Common myeloid progenitor, CD34-positive (primary cell): ENCODE measurements around the gene ANGPT4.
A peak's percentile ranks its signal among the peaks of the same experiment; 100 is the strongest.

Experiments used
- CTCF ChIA-PET: fragments of 350-600 bp; sonication (Branson Sonifier 250); formaldehyde crosslinking; loops from one replicate; lab custom pipeline; 2021; ENCODE audit warnings: antibody characterized with exemption; lab: Charles Lee
- POLR2A ChIA-PET: fragments of 350-600 bp; sonication (Branson Sonifier 250); formaldehyde crosslinking; loops from one replicate; lab custom pipeline; 2021; ENCODE audit warnings: antibody characterized with exemption; lab: Charles Lee
- DNase-seq, 3 donors: peaks; one replicate each; pipeline versions ENCODE4 v3.0.0 to v3.0.0-alpha.2; 2013
- H3K27ac ChIP-seq, 2 experiments: 1 replicate in 1 of 2; 2 replicates in 1 of 2; pipeline ENCODE4 v1.7.0; 2013; ENCODE audit warnings: inconsistent platforms in 2 of 2, low read length in 2 of 2, mild to moderate bottlenecking in 2 of 2, low read depth in 1 of 2, moderate library complexity in 1 of 2; ENCODE audit not compliant: severe bottlenecking in 2 of 2, insufficient read depth in 1 of 2, poor library complexity in 1 of 2
- H3K27me3 ChIP-seq, 5 experiments: replicated peaks in 2 of 5; 1 replicate in 3 of 5; 2 replicates in 2 of 5; pipeline versions ENCODE4 v1.6.1 to v1.7.0; 2013; ENCODE audit warnings: low read length in 4 of 5, mild to moderate bottlenecking in 2 of 5, moderate library complexity in 2 of 5, inconsistent platforms in 1 of 5; ENCODE audit not compliant: insufficient read depth in 5 of 5, control insufficient read depth in 4 of 5
- H3K36me3 ChIP-seq, 4 experiments: 1 replicate in 2 of 4; 2 replicates in 2 of 4; pipeline versions ENCODE4 v1.6.1 to v1.7.0; 2013; ENCODE audit warnings: low read length in 3 of 4, control low read depth in 1 of 4, mild to moderate bottlenecking in 1 of 4; ENCODE audit not compliant: control insufficient read depth in 4 of 4, insufficient read depth in 4 of 4
- H3K4me1 ChIP-seq, 4 experiments: 1 replicate in 3 of 4; 2 replicates in 1 of 4; pipeline versions ENCODE4 v1.6.1 to v1.7.1; 2013; ENCODE audit warnings: low read length in 3 of 4, mild to moderate bottlenecking in 3 of 4, control low read depth in 1 of 4, inconsistent platforms in 1 of 4, moderate library complexity in 1 of 4; ENCODE audit not compliant: control insufficient read depth in 4 of 4, insufficient read depth in 4 of 4; ENCODE audit errors: control extremely low read depth in 1 of 4
- H3K4me3 ChIP-seq, 7 experiments: 1 replicate in 4 of 7; 2 replicates in 3 of 7; pipeline versions ENCODE4 v1.5.1 to v1.7.0; 2013; ENCODE audit warnings: mild to moderate bottlenecking in 7 of 7, low read length in 6 of 7, moderate library complexity in 6 of 7, inconsistent platforms in 2 of 7, low read depth in 2 of 7, control low read depth in 1 of 7; ENCODE audit not compliant: insufficient read depth in 4 of 7, control insufficient read depth in 1 of 7; ENCODE audit errors: extremely low read depth in 1 of 7
- H3K9me3 ChIP-seq, 5 experiments: 1 replicate in 4 of 5; 2 replicates in 1 of 5; pipeline versions ENCODE4 v1.6.1 to v1.7.1; 2013; ENCODE audit warnings: low read length in 4 of 5, mild to moderate bottlenecking in 2 of 5, inconsistent platforms in 1 of 5, low read depth in 1 of 5, moderate library complexity in 1 of 5; ENCODE audit not compliant: control insufficient read depth in 4 of 5, insufficient read depth in 2 of 5; ENCODE audit errors: control extremely low read depth in 1 of 5
- WGBS: methylation state at CpG from one replicate; pipeline ENCODE4 v1.1.5; 2013; ENCODE audit not compliant: insufficient coverage; 5-methylcytosine and 5-hydroxymethylcytosine counted together

Gene ANGPT4

GRCh38 chr20:926670-927069 is 10.5 kb upstream of the ANGPT4 start:
- peaks cover 0 to 7% (median 2%) of the 10 kb centered on the region in 5 experiments for H3K9me3 ChIP-seq
- POLR2A ChIA-PET: no interaction called here
- H3K27me3 ChIP-seq: no peaks in the 10 kb centered on the region
- H3K4me3 ChIP-seq: no peak overlapping the region
- WGBS: 100% methylated on average over 3 of the region's 6 CpGs
- no peaks in the 10 kb centered on the region for H3K4me1 ChIP-seq
- CTCF ChIA-PET: no interaction called here
- no peaks in the 10 kb centered on the region for H3K36me3 ChIP-seq
- DNase-seq: no peak
- no peak overlapping the region for H3K27ac ChIP-seq

- Histone ChIP-seq H3K27me3 (no peaks in the 10 kb centered on the region), H3K9me3 (peaks cover 0 to 3% (median 0%) of the 10 kb centered on the region in 5 experiments), H3K27ac (no peak overlapping the region), H3K4me3 (no peak overlapping the region), H3K4me1 (no peaks in the 10 kb centered on the region), H3K36me3 (no peaks in the 10 kb centered on the region)
- CTCF ChIA-PET: no interaction called here
- no peak for DNase-seq
- POLR2A ChIA-PET: no interaction called here
- WGBS: 90% methylated on average over 2 of the region's 9 CpGs
These were observed 9.4 kb upstream of the ANGPT4 start for GRCh38 chr20:925516-925915.

- Histone ChIP-seq H3K4me1 (peaks cover 0 to under 1% (median 0%) of the 10 kb centered on the region in 4 experiments), H3K27me3 (no peaks in the 10 kb centered on the region), H3K36me3 (no peaks in the 10 kb centered on the region), H3K4me3 (no peak overlapping the region), H3K9me3 (no peaks in the 10 kb centered on the region), H3K27ac (no peak overlapping the region)
- ChIA-PET POLR2A (no interaction called here), CTCF (no interaction called here)
- DNase-seq: peak in 2 of 3 donors; percentile 21 to 35
These were observed 8.5 kb upstream of the ANGPT4 start for GRCh38 chr20:924639-925038.

- H3K9me3 ChIP-seq: no peaks in the 10 kb centered on the region
- no peak overlapping the region for H3K27ac ChIP-seq
- CTCF ChIA-PET: interaction anchor here (0.6 to 1.0 kb wide), 2 partner anchors 59 to 105 kb away, joined by 3 read pairs; no protein-coding TSS in a partner anchor
- DNase-seq: no peak
- H3K27me3 ChIP-seq: no peaks in the 10 kb centered on the region
- peaks cover 0 to 3% (median 0%) of the 10 kb centered on the region in 4 experiments for H3K4me1 ChIP-seq
- H3K36me3 ChIP-seq: no peaks in the 10 kb centered on the region
- no peak overlapping the region for H3K4me3 ChIP-seq
- WGBS: 89% methylated on average over 4 of the region's 4 CpGs
- POLR2A ChIA-PET: no interaction called here
These were observed 6.6 kb upstream of the ANGPT4 start for GRCh38 chr20:922781-923180.

- POLR2A ChIA-PET: no interaction called here
- Histone ChIP-seq H3K27me3 (no peaks in the 10 kb centered on the region), H3K9me3 (no peaks in the 10 kb centered on the region), H3K4me1 (peaks cover 0 to 3% (median under 1%) of the 10 kb centered on the region in 4 experiments), H3K4me3 (no peak overlapping the region), H3K27ac (no peak overlapping the region), H3K36me3 (no peaks in the 10 kb centered on the region)
- WGBS: 100% methylated on average over 3 of the region's 5 CpGs
- no peak for DNase-seq
- CTCF ChIA-PET: no interaction called here
These were observed 4.9 kb upstream of the ANGPT4 start for GRCh38 chr20:921068-921467.

GRCh38 chr20:920311-920710 is 4.2 kb upstream of the ANGPT4 start:
- CTCF ChIA-PET: no interaction called here
- no peak for DNase-seq
- 100% methylated on average over 3 of the region's 4 CpGs for WGBS
- Histone ChIP-seq H3K27me3 (no peaks in the 10 kb centered on the region), H3K36me3 (no peaks in the 10 kb centered on the region), H3K9me3 (no peaks in the 10 kb centered on the region), H3K4me1 (peaks cover 0 to 8% (median 1%) of the 10 kb centered on the region in 4 experiments), H3K4me3 (no peak overlapping the region), H3K27ac (no peak overlapping the region)
- POLR2A ChIA-PET: no interaction called here

- Histone ChIP-seq H3K27ac (no peak overlapping the region), H3K9me3 (no peaks in the 10 kb centered on the region), H3K4me3 (no peak overlapping the region), H3K27me3 (no peaks in the 10 kb centered on the region), H3K4me1 (peaks cover 0 to 13% (median 6%) of the 10 kb centered on the region in 4 experiments), H3K36me3 (no peaks in the 10 kb centered on the region)
- DNase-seq: no peak
- 53% methylated on average over 4 of the region's 5 CpGs for WGBS
- POLR2A ChIA-PET: no interaction called here
- CTCF ChIA-PET: no interaction called here
These were observed 3.4 kb upstream of the ANGPT4 start for GRCh38 chr20:919491-919916.
